Mesenchymal stem cell (in vitro differentiated cells and primary cell): ENCODE results near the gene TPO.
"Not testable (repeated sequence)": the region's sequence is repeated elsewhere in the genome, so short reads cannot be mapped to it uniquely, and the experiment has no call there.

ENCODE experiments used
- DNase-seq: peaks from one replicate; pipeline ENCODE4 v3.0.0-alpha.2; 2013
- H2AFZ ChIP-seq: one replicate; pipeline ENCODE4 v1.6.1; 2013; ENCODE audit warnings: low read depth, mild to moderate bottlenecking, control low read depth, inconsistent platforms, low read length, moderate library complexity
- H2AK5ac ChIP-seq: 2 replicates; pipeline ENCODE4 v1.6.1; 2013; ENCODE audit warnings: low read length, moderate library complexity, mild to moderate bottlenecking, inconsistent platforms; ENCODE audit not compliant: severe bottlenecking
- H2BK120ac ChIP-seq: one replicate; pipeline ENCODE4 v1.6.1; 2013; ENCODE audit warnings: low read depth, mild to moderate bottlenecking, inconsistent platforms, low read length, moderate library complexity
- H2BK12ac ChIP-seq, 2 experiments: one replicate each; pipeline ENCODE4 v1.6.1; 2013; ENCODE audit warnings: inconsistent platforms in 2 of 2, low read length in 2 of 2, mild to moderate bottlenecking in 2 of 2, moderate library complexity in 2 of 2, control low read depth in 1 of 2
- H2BK15ac ChIP-seq: one replicate; pipeline ENCODE4 v1.6.1; 2013; ENCODE audit warnings: mild to moderate bottlenecking, low read depth, inconsistent platforms; ENCODE audit not compliant: poor library complexity, severe bottlenecking
- H2BK5ac ChIP-seq: 2 replicates; pipeline ENCODE4 v1.6.1; 2013; ENCODE audit warnings: low read depth, mild to moderate bottlenecking, low read length, control low read depth, inconsistent platforms; ENCODE audit not compliant: poor library complexity, severe bottlenecking
- H3K14ac ChIP-seq, 2 experiments: one replicate each; pipeline ENCODE4 v1.6.1; 2013; ENCODE audit warnings: inconsistent platforms in 2 of 2, low read length in 2 of 2, control low read depth in 1 of 2, mild to moderate bottlenecking in 1 of 2, moderate library complexity in 1 of 2
- H3K18ac ChIP-seq, 2 experiments: one replicate each; pipeline ENCODE4 v1.6.1; 2013; ENCODE audit warnings: inconsistent platforms in 2 of 2, low read length in 2 of 2, control low read depth in 1 of 2, low read depth in 1 of 2, mild to moderate bottlenecking in 1 of 2
- H3K23ac ChIP-seq, 2 experiments: one replicate each; pipeline ENCODE4 v1.6.1; 2013; ENCODE audit warnings: inconsistent platforms in 2 of 2, low read length in 2 of 2, mild to moderate bottlenecking in 2 of 2, moderate library complexity in 2 of 2, control low read depth in 1 of 2
- H3K27ac ChIP-seq: 2 replicates; pipeline ENCODE4 v1.5.1; 2013; ENCODE audit warnings: mild to moderate bottlenecking, moderate library complexity, low read length, control low read depth, inconsistent platforms; ENCODE audit not compliant: poor library complexity, severe bottlenecking
- H3K27me3 ChIP-seq, 2 experiments: 2 replicates each; pipeline versions ENCODE4 v1.6.1 to v1.7.0; 2013; ENCODE audit warnings: low read length in 2 of 2, mild to moderate bottlenecking in 2 of 2, moderate library complexity in 2 of 2, control low read depth in 1 of 2, inconsistent platforms in 1 of 2; ENCODE audit not compliant: control insufficient read depth in 1 of 2, insufficient read depth in 1 of 2
- H3K36me3 ChIP-seq, 2 experiments: 2 replicates each; pipeline versions ENCODE4 v1.6.1 to v1.7.0; 2013; ENCODE audit warnings: low read length in 2 of 2, control low read depth in 1 of 2, inconsistent platforms in 1 of 2, low read depth in 1 of 2, mild to moderate bottlenecking in 1 of 2; ENCODE audit not compliant: insufficient read depth in 2 of 2, control insufficient read depth in 1 of 2
- H3K4ac ChIP-seq, 2 experiments: one replicate each; pipeline ENCODE4 v1.6.1; 2013; ENCODE audit warnings: inconsistent platforms in 2 of 2, low read length in 2 of 2, mild to moderate bottlenecking in 2 of 2, moderate library complexity in 2 of 2, control low read depth in 1 of 2, low read depth in 1 of 2
- H3K4me1 ChIP-seq: 2 replicates; pipeline ENCODE4 v1.6.1; 2013; ENCODE audit warnings: low read depth, low read length, control low read depth; ENCODE audit not compliant: control insufficient read depth, insufficient read depth
- H3K4me2 ChIP-seq: 2 replicates; pipeline ENCODE4 v1.6.1; 2013; ENCODE audit warnings: low read length, mild to moderate bottlenecking, inconsistent platforms; ENCODE audit not compliant: poor library complexity, severe bottlenecking
- H3K4me3 ChIP-seq, 2 experiments: 2 replicates each; pipeline versions ENCODE4 v1.5.1 to v1.7.0; 2013; ENCODE audit warnings: low read length in 2 of 2, mild to moderate bottlenecking in 2 of 2, control low read depth in 1 of 2, low read depth in 1 of 2; ENCODE audit not compliant: insufficient read depth in 1 of 2
- H3K79me1 ChIP-seq: replicated peaks from 2 replicates; pipeline ENCODE4 v1.6.1; 2013; ENCODE audit warnings: mild to moderate bottlenecking, control low read depth, low read length, inconsistent platforms; ENCODE audit not compliant: poor library complexity, severe bottlenecking
- H3K9ac ChIP-seq: 2 replicates; pipeline ENCODE4 v1.7.0; 2013; ENCODE audit warnings: mild to moderate bottlenecking, low read length, moderate library complexity
- H3K9me3 ChIP-seq: 2 replicates; pipeline ENCODE4 v1.7.0; 2013; ENCODE audit warnings: mild to moderate bottlenecking, low read length; ENCODE audit not compliant: control insufficient read depth
- H4K8ac ChIP-seq: one replicate; pipeline ENCODE4 v1.6.1; 2013; ENCODE audit warnings: inconsistent platforms, mild to moderate bottlenecking, low read length, moderate library complexity
- H4K91ac ChIP-seq: one replicate; pipeline ENCODE4 v1.6.1; 2013; ENCODE audit warnings: mild to moderate bottlenecking, low read length, inconsistent platforms
- WGBS: methylation state at CpG from one replicate; pipeline ENCODE4 v1.1.7; 2013; ENCODE audit warnings: mixed read lengths; 5-methylcytosine and 5-hydroxymethylcytosine counted together

The TPO gene

DNA sequence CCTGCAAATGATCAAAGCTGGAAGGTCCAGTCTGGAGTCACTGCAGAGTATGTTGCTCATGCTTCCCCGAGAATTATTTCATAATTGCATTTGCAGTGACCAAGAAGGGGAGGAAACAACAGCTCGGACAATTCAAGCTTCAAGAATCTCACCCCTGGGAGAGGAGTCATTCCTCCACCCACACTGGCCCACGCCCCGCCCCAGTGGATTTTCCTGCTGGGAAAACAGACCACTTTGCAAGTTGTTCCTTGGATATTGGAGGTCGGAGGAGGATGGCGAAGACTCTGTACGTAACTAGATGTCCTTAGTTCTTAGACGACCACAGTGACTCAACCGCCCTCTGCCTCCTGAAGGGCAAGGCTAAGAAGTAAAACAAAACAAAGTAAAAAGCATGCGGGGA lies 159.4 kb downstream of the TPO start:
- no peak overlapping the region for H4K8ac ChIP-seq
- no peak overlapping the region for H2AFZ ChIP-seq
- no peak overlapping the region for H3K27ac ChIP-seq
- WGBS = 72% methylated on average over 10 of the region's 10 CpGs
- peak overlapping the region in 1 of 2 experiments; percentile 47 for H3K4me3 ChIP-seq
- H3K27me3 ChIP-seq = peaks cover 0 to 4% of the 10 kb centered on the region in 2 experiments
- H3K18ac ChIP-seq = no peak overlapping the region
- H3K4me1 ChIP-seq = peaks cover 3% of the 10 kb centered on the region
- no peak overlapping the region for H3K14ac ChIP-seq
- no peak overlapping the region for H2BK120ac ChIP-seq
- no peak overlapping the region for H2BK5ac ChIP-seq
- no peak overlapping the region for H4K91ac ChIP-seq
- no peaks in the 10 kb centered on the region for H3K9me3 ChIP-seq
- H2AK5ac ChIP-seq = no peak overlapping the region
- no peak overlapping the region for H3K4me2 ChIP-seq
- no peak overlapping the region for H2BK15ac ChIP-seq
- peak; percentile 26 for DNase-seq
- no peak overlapping the region for H3K23ac ChIP-seq
- no peaks in the 10 kb centered on the region for H3K36me3 ChIP-seq
- no peak overlapping the region for H3K4ac ChIP-seq
- peak overlapping the region; percentile 40 for H3K9ac ChIP-seq
- H2BK12ac ChIP-seq = no peak overlapping the region
- H3K79me1 ChIP-seq = no peaks in the 10 kb centered on the region

GRCh38 chr2:1577846-1578245 lies 164.6 kb downstream of the TPO start:
- no peak overlapping the region for H2AK5ac ChIP-seq
- no peak overlapping the region for H3K4ac ChIP-seq
- H2BK12ac ChIP-seq = no peak overlapping the region
- no peak overlapping the region for H3K23ac ChIP-seq
- no peak for DNase-seq
- H3K18ac ChIP-seq = no peak overlapping the region
- no peak overlapping the region for H3K14ac ChIP-seq
- H2BK15ac ChIP-seq = no peak overlapping the region
- H3K79me1 ChIP-seq = peaks cover 1% of the 10 kb centered on the region
- no peak overlapping the region for H2BK120ac ChIP-seq
- H4K91ac ChIP-seq = no peak overlapping the region
- peaks cover 0 to 5% of the 10 kb centered on the region in 2 experiments for H3K36me3 ChIP-seq
- H4K8ac ChIP-seq = no peak overlapping the region
- H2BK5ac ChIP-seq = no peak overlapping the region
- no peaks in the 10 kb centered on the region for H3K9me3 ChIP-seq
- H2AFZ ChIP-seq = no peak overlapping the region
- no peak overlapping the region for H3K9ac ChIP-seq
- peaks cover 4% of the 10 kb centered on the region for H3K4me1 ChIP-seq
- no peak overlapping the region for H3K4me3 ChIP-seq
- WGBS = 87% methylated on average over 5 of the region's 5 CpGs
- no peak overlapping the region for H3K4me2 ChIP-seq
- no peak overlapping the region for H3K27ac ChIP-seq
- peaks cover 0 to 9% of the 10 kb centered on the region in 2 experiments for H3K27me3 ChIP-seq

- H3K14ac ChIP-seq, H2BK15ac ChIP-seq, H3K23ac ChIP-seq, H2BK120ac ChIP-seq, H2AK5ac ChIP-seq, H4K91ac ChIP-seq, H4K8ac ChIP-seq, H2AFZ ChIP-seq, DNase-seq, H2BK5ac ChIP-seq, H3K4me3 ChIP-seq, H3K9ac ChIP-seq, H2BK12ac ChIP-seq, H3K4ac ChIP-seq, H3K9me3 ChIP-seq, H3K4me2 ChIP-seq, H3K36me3 ChIP-seq, H3K27ac ChIP-seq, H3K79me1 ChIP-seq, H3K18ac ChIP-seq: not testable (repeated sequence)
- H3K27me3 ChIP-seq = peaks cover 0 to 27% of the 10 kb centered on the region in 2 experiments
- 78% methylated on average over 19 of the region's 19 CpGs for WGBS
- H3K4me1 ChIP-seq = peaks cover 15% of the 10 kb centered on the region
Measured at GRCh38 chr2:1581257-1581964, 168.1 kb downstream of the TPO start.

GRCh38 chr2:1581965-1582625 lies 168.8 kb downstream of the TPO start:
- Histone ChIP-seq H3K9ac (no peak overlapping the region), H3K4me3 (no peak overlapping the region), H3K14ac (no peak overlapping the region)

More at GRCh38 chr2:1581965-1582625, 168.8 kb downstream of the TPO start:
- H3K4ac ChIP-seq = no peak overlapping the region
- H2BK12ac ChIP-seq = no peak overlapping the region
- peaks cover 0 to 31% of the 10 kb centered on the region in 2 experiments for H3K27me3 ChIP-seq
- H2AFZ ChIP-seq = no peak overlapping the region
- no peak overlapping the region for H4K8ac ChIP-seq
- no peak overlapping the region for H2AK5ac ChIP-seq
- H3K18ac ChIP-seq = no peak overlapping the region
- H3K9me3 ChIP-seq = no peaks in the 10 kb centered on the region
- H3K36me3 ChIP-seq = peaks cover 0 to 8% of the 10 kb centered on the region in 2 experiments
- H3K4me1 ChIP-seq = peaks cover 21% of the 10 kb centered on the region
- no peak overlapping the region for H2BK15ac ChIP-seq
- H4K91ac ChIP-seq = no peak overlapping the region
- no peak overlapping the region for H2BK120ac ChIP-seq
- H3K23ac ChIP-seq = no peak overlapping the region
- 85% methylated on average over 9 of the region's 10 CpGs for WGBS
- no peak overlapping the region for H3K4me2 ChIP-seq
- no peak overlapping the region for H2BK5ac ChIP-seq
- no peak for DNase-seq
- peaks cover 1% of the 10 kb centered on the region for H3K79me1 ChIP-seq
- H3K27ac ChIP-seq = no peak overlapping the region
